Muscle of leg (tissue), 11 donors: ENCODE measurements around the gene PSMC4. TPM values are rescaled to one million over a fixed set of nuclear protein-coding genes. Genes with fewer than 3 reads are reported as not detected.

Experiments used
- DNase-seq: peaks from one replicate; pipeline ENCODE4 v3.0.0; 2013
- H3K27ac ChIP-seq: one replicate; pipeline ENCODE4 v1.5.1; 2013; ENCODE audit warnings: mild to moderate bottlenecking, low read length, control low read depth
- H3K27me3 ChIP-seq: one replicate; pipeline ENCODE4 v1.6.1; 2013; ENCODE audit warnings: low read length; ENCODE audit not compliant: control insufficient read depth, insufficient read depth
- H3K36me3 ChIP-seq: one replicate; pipeline ENCODE4 v1.6.1; 2013; ENCODE audit warnings: low read length; ENCODE audit not compliant: control insufficient read depth, insufficient read depth
- H3K4me1 ChIP-seq: one replicate; pipeline ENCODE4 v1.6.1; 2013; ENCODE audit warnings: low read length; ENCODE audit not compliant: control insufficient read depth, insufficient read depth
- H3K4me3 ChIP-seq: one replicate; pipeline ENCODE4 v1.5.1; 2013; ENCODE audit warnings: low read length, control low read depth
- H3K9me3 ChIP-seq: replicated peaks from 2 replicates; pipeline ENCODE4 v1.6.1; 2013; ENCODE audit warnings: low read depth, low read length; ENCODE audit not compliant: control insufficient read depth
- WGBS: methylation state at CpG from one replicate; pipeline ENCODE4 v1.1.5; 2013; ENCODE audit warnings: missing lambda C conversion rate; ENCODE audit not compliant: insufficient coverage; 5-methylcytosine and 5-hydroxymethylcytosine counted together
- polyA plus RNA-seq, 8 donors: library from polyadenylated mRNA; unstranded; fragments of 120-200 nt; gene quantifications; one replicate each; pipeline versions ENCODE4 v1.2.1 to v1.2.3, GENCODE V29; 2013; ENCODE audit warnings: inconsistent platforms in 1 of 8, low replicate concordance in 1 of 8; ENCODE audit not compliant: insufficient read length in 8 of 8, insufficient read depth in 1 of 8
- total RNA-seq: library from RNA; stranded (reverse); fragments of 120-200 nt; gene quantifications from one replicate; pipeline ENCODE4 v1.2.4, GENCODE V29; 2013

The PSMC4 gene
- total and polyA plus RNA-seq, 9 donors, result 53.4 to 66.7 (median 60.6) TPM

- WGBS, result no CpG with 5 or more reads among the region's 1 CpG
- H3K36me3 ChIP-seq, result peaks cover 39% of the 10 kb centered on the region
- H3K27ac ChIP-seq, result no peak overlapping the region
- no peak for DNase-seq
- no peaks in the 10 kb centered on the region for H3K4me1 ChIP-seq
- no peaks in the 10 kb centered on the region for H3K27me3 ChIP-seq
- peaks cover 24% of the 10 kb centered on the region for H3K9me3 ChIP-seq
- no peak overlapping the region for H3K4me3 ChIP-seq
Measured at GRCh38 chr19:39982883-39983282, 11.9 kb downstream of the PSMC4 start.

GRCh38 chr19:39983695-39984300 is 12.8 kb downstream of the PSMC4 start:
- Histone ChIP-seq H3K36me3 (peaks cover 30% of the 10 kb centered on the region), H3K9me3 (peaks cover 24% of the 10 kb centered on the region), H3K4me3 (no peak overlapping the region), H3K27me3 (no peaks in the 10 kb centered on the region), H3K27ac (no peak overlapping the region), H3K4me1 (no peaks in the 10 kb centered on the region)
- WGBS, result no CpG with 5 or more reads among the region's 5 CpGs
- no peak for DNase-seq

- Histone ChIP-seq H3K4me1 (no peaks in the 10 kb centered on the region), H3K4me3 (no peak overlapping the region), H3K27ac (no peak overlapping the region), H3K9me3 (peaks cover 24% of the 10 kb centered on the region), H3K27me3 (no peaks in the 10 kb centered on the region), H3K36me3 (peaks cover 2% of the 10 kb centered on the region)
- no peak for DNase-seq
Measured at GRCh38 chr19:39986643-39987042, 15.7 kb downstream of the PSMC4 start.

- no peaks in the 10 kb centered on the region for H3K36me3 ChIP-seq
- H3K9me3 ChIP-seq, result peaks cover 24% of the 10 kb centered on the region
- H3K4me3 ChIP-seq, result no peak overlapping the region
- no peak overlapping the region for H3K27ac ChIP-seq
- H3K27me3 ChIP-seq, result no peaks in the 10 kb centered on the region
- H3K4me1 ChIP-seq, result no peaks in the 10 kb centered on the region
- no peak for DNase-seq
Measured at GRCh38 chr19:39987167-39987566, 16.2 kb downstream of the PSMC4 start.

- WGBS, result no CpG with 5 or more reads among the region's 1 CpG
- DNase-seq, result no peak
- Histone ChIP-seq H3K4me3 (no peak overlapping the region), H3K9me3 (peaks cover 24% of the 10 kb centered on the region), H3K27ac (no peak overlapping the region), H3K4me1 (no peaks in the 10 kb centered on the region), H3K36me3 (no peaks in the 10 kb centered on the region), H3K27me3 (no peaks in the 10 kb centered on the region)
Measured at GRCh38 chr19:39987596-39987995, 16.6 kb downstream of the PSMC4 start.

GRCh38 chr19:39993605-39994004 is 22.6 kb downstream of the PSMC4 start:
- H3K9me3 ChIP-seq, result peaks cover 4% of the 10 kb centered on the region

GRCh38 chr19:39994361-39994760 is 23.4 kb downstream of the PSMC4 start:
- Histone ChIP-seq H3K9me3 (peaks cover 4% of the 10 kb centered on the region), H3K27ac (no peak overlapping the region), H3K4me3 (no peak overlapping the region), H3K27me3 (no peaks in the 10 kb centered on the region), H3K36me3 (no peaks in the 10 kb centered on the region), H3K4me1 (peaks cover 12% of the 10 kb centered on the region)
- no peak for DNase-seq

More at GRCh38 chr19:39993605-39994004, 22.6 kb downstream of the PSMC4 start:
- 100% methylated on average over 1 of the region's 1 CpG for WGBS
- Histone ChIP-seq H3K27ac (no peak overlapping the region), H3K36me3 (no peaks in the 10 kb centered on the region), H3K4me3 (no peak overlapping the region), H3K27me3 (no peaks in the 10 kb centered on the region), H3K4me1 (peaks cover 12% of the 10 kb centered on the region)
- no peak for DNase-seq

- peaks cover 12% of the 10 kb centered on the region for H3K4me1 ChIP-seq
- peak; percentile 33 for DNase-seq
- WGBS, result 60% methylated on average over 1 of the region's 1 CpG
- H3K27me3 ChIP-seq, result no peaks in the 10 kb centered on the region
- H3K9me3 ChIP-seq, result peaks cover 4% of the 10 kb centered on the region
- H3K27ac ChIP-seq, result no peak overlapping the region
- H3K36me3 ChIP-seq, result no peaks in the 10 kb centered on the region
- no peak overlapping the region for H3K4me3 ChIP-seq
Measured at GRCh38 chr19:39995794-39996193, 24.8 kb downstream of the PSMC4 start.

GRCh38 chr19:39996218-39996810 is 25.3 kb downstream of the PSMC4 start:
- H3K4me1 ChIP-seq, result peaks cover 12% of the 10 kb centered on the region
- WGBS, result 3% methylated on average over 18 of the region's 19 CpGs
- peaks cover 4% of the 10 kb centered on the region for H3K9me3 ChIP-seq
- H3K4me3 ChIP-seq, result peak overlapping the region; percentile 66
- no peaks in the 10 kb centered on the region for H3K36me3 ChIP-seq
- DNase-seq, result peak; percentile 51
- H3K27ac ChIP-seq, result peak overlapping the region; percentile 89
- no peaks in the 10 kb centered on the region for H3K27me3 ChIP-seq

- H3K4me1 ChIP-seq, result peaks cover 12% of the 10 kb centered on the region
- 4% methylated on average over 39 of the region's 53 CpGs for WGBS
- H3K9me3 ChIP-seq, result peaks cover 4% of the 10 kb centered on the region
- no peaks in the 10 kb centered on the region for H3K27me3 ChIP-seq
- peak; percentile 96 for DNase-seq
- H3K27ac ChIP-seq, result peak within 1 kb of the TSS; percentile 89
- H3K36me3 ChIP-seq, result no peaks in the 10 kb centered on the region
- peak within 1 kb of the TSS; percentile 66 for H3K4me3 ChIP-seq
Measured at GRCh38 chr19:39996811-39997637, 26.1 kb downstream of the PSMC4 start, which contains the start of gene ZNF546. ZNF546 (plus strand) TSS chr19:39997060; CDS start chr19:39998327, 1,267 bp downstream.
